Suprapubic skin (tissue), 4 donors: Measurements from ENCODE around the gene RNF175.

Experiments
- EP300 ChIP-seq: sonication (generic); formaldehyde crosslinking; IDR thresholded peaks from one replicate; pipeline ENCODE4 v1.6.1; 2017; ENCODE audit warnings: antibody characterized with exemption
- POLR2A ChIP-seq, 2 donors: fragments of 450-650 bp; IDR thresholded peaks; one replicate each; pipeline ENCODE4 v1.6.1; 2017; ENCODE audit warnings: antibody characterized with exemption in 2 of 2, mild to moderate bottlenecking in 2 of 2, moderate library complexity in 2 of 2
- POLR2AphosphoS5 ChIP-seq, 3 donors: sonication (generic); formaldehyde crosslinking; IDR thresholded peaks; one replicate each; pipeline ENCODE4 v1.6.1; 2017; ENCODE audit warnings: antibody characterized with exemption in 3 of 3
- TF ChIP-seq, protein P1 (sequence below), 2 donors: fragments of 200-600 bp in 1 of 2; fragments of 450-650 bp in 1 of 2; sonication (generic) in 1 of 2; IDR thresholded peaks; one replicate each; pipeline ENCODE4 v1.5.1; 2016 to 2019; ENCODE audit warnings: antibody characterized with exemption in 2 of 2, mild to moderate bottlenecking in 1 of 2, moderate library complexity in 1 of 2

DNA sequence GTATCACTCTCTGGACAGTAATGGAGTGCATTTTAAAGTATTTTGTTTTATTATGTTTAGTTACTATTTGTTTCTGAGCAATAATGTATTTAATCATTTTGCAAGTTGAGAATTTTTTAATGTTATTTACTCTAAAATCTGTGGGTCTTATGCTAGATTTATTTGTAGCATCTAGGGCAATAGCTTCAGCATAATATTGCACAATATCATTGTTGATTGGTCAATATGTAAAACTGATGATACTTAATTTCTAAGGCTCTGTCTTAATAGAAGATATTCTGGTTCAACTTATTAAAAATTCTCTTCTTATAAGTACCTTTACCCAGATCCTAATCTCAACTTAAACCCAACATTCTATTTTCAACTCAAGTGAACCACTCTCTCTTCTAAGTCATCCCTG, 17.6 kb upstream of the RNF175 start:
- TF ChIP-seq, protein P1, sequence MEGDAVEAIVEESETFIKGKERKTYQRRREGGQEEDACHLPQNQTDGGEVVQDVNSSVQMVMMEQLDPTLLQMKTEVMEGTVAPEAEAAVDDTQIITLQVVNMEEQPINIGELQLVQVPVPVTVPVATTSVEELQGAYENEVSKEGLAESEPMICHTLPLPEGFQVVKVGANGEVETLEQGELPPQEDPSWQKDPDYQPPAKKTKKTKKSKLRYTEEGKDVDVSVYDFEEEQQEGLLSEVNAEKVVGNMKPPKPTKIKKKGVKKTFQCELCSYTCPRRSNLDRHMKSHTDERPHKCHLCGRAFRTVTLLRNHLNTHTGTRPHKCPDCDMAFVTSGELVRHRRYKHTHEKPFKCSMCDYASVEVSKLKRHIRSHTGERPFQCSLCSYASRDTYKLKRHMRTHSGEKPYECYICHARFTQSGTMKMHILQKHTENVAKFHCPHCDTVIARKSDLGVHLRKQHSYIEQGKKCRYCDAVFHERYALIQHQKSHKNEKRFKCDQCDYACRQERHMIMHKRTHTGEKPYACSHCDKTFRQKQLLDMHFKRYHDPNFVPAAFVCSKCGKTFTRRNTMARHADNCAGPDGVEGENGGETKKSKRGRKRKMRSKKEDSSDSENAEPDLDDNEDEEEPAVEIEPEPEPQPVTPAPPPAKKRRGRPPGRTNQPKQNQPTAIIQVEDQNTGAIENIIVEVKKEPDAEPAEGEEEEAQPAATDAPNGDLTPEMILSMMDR (IDR thresholded peaks at IDR 0.05) = no peak
- TF ChIP-seq EP300 (no peak), POLR2AphosphoS5 (IDR thresholded peaks at IDR 0.05) (no peak), POLR2A (IDR thresholded peaks at IDR 0.05) (no peak)
